NT2/D1 (cell line): ENCODE measurements around the gene DAPK1.

Experiments used
- SUZ12 ChIP-seq: IDR thresholded peaks from 2 replicates; pipeline ENCODE4 v1.6.1; 2011; ENCODE audit not compliant: insufficient read length, insufficient read depth; ENCODE audit errors: extremely low read depth
- YY1 ChIP-seq: IDR thresholded peaks from 2 replicates; pipeline ENCODE4 v1.6.1; 2011; ENCODE audit not compliant: insufficient read length, insufficient read depth
- ZNF274 ChIP-seq: IDR thresholded peaks from 2 replicates; pipeline ENCODE4 v1.6.1; 2011; ENCODE audit warnings: mild to moderate bottlenecking, low read depth, low read length

DNA sequence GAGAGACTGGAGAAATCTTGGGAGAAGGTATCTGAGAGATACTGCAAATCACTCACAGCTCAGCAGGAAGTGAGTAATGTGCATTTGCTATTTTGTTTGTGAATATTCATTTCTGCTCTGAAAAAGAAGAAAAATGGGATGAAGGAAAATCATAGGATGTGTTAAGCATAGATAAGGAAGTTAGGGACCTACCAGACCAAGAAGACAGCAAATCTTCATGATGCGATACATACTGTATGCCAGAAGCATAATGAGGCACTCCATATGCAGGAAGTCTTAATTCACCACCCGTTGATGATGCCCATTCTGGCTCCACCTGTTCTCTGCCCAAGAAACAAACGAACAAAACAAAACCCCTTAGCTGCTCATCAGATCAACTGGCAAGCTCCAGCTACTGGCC is 6.1 kb upstream of the DAPK1 start:
- TF ChIP-seq ZNF274 (no peak), YY1 (no peak), SUZ12 (no peak)
